Measurements from ENCODE around the gene ZNF546.
A peak's percentile ranks its signal among the peaks of the same experiment; 100 is the strongest.
"Not testable (repeated sequence)": the region's sequence is repeated elsewhere in the genome, so short reads cannot be mapped to it uniquely, and the experiment has no call there.

Gene ZNF546

GRCh38 chr19:39996811-39997637 is at the start of gene ZNF546:
Gene ZNF546 (plus strand): TSS chr19:39997060. CDS start chr19:39998327, 1,267 bp downstream.
- DNase-seq (ENCODE audit: low read depth in 3 of 3): peak; percentile 82 to 91 (median 85)

- DNase-seq (ENCODE audit: low read depth in 3 of 3): no peak
These were observed 47.7 kb upstream of the ZNF546 start for GRCh38 chr19:39949026-39949747.

- DNase-seq (ENCODE audit: low read depth in 3 of 3): no peak
These were observed 45.7 kb upstream of the ZNF546 start for GRCh38 chr19:39951065-39951650.

GRCh38 chr19:39951686-39952085 is 45.2 kb upstream of the ZNF546 start:
- no peak for DNase-seq (ENCODE audit: low read depth in 3 of 3)

- no peak for DNase-seq (ENCODE audit: low read depth in 3 of 3)
These were observed 42.9 kb upstream of the ZNF546 start for GRCh38 chr19:39953915-39954314.

- not testable (repeated sequence) for DNase-seq (ENCODE audit: low read depth in 3 of 3)
These were observed 39.0 kb upstream of the ZNF546 start for GRCh38 chr19:39957886-39958285.

- DNase-seq (ENCODE audit: low read depth in 3 of 3): not testable (repeated sequence)
These were observed 37.9 kb upstream of the ZNF546 start for GRCh38 chr19:39958942-39959341.

GRCh38 chr19:39959407-39959806 is 37.5 kb upstream of the ZNF546 start:
- not testable (repeated sequence) for DNase-seq (ENCODE audit: low read depth in 3 of 3)

- DNase-seq (ENCODE audit: low read depth in 3 of 3): no peak
These were observed 33.0 kb upstream of the ZNF546 start for GRCh38 chr19:39963898-39964297.

GRCh38 chr19:39966617-39967016 is 30.2 kb upstream of the ZNF546 start:
- no peak for DNase-seq (ENCODE audit: low read depth in 3 of 3)

GRCh38 chr19:39967561-39967960 is 29.3 kb upstream of the ZNF546 start:
- DNase-seq (ENCODE audit: low read depth in 3 of 3): no peak

GRCh38 chr19:39968789-39969188 is 28.1 kb upstream of the ZNF546 start:
- DNase-seq (ENCODE audit: low read depth in 3 of 3): no peak

GRCh38 chr19:39969266-39969665 is 27.6 kb upstream of the ZNF546 start:
- no peak for DNase-seq (ENCODE audit: low read depth in 3 of 3)

GRCh38 chr19:39969681-39970424 is 27.0 kb upstream of the ZNF546 start:
- no peak for DNase-seq (ENCODE audit: low read depth in 3 of 3)

- no peak for DNase-seq (ENCODE audit: low read depth in 3 of 3)
These were observed 26.5 kb upstream of the ZNF546 start for GRCh38 chr19:39970425-39970674.

GRCh38 chr19:39970675-39971379 is 26.0 kb upstream of the ZNF546 start, which contains the start of gene PSMC4:
Gene PSMC4 (plus strand): TSS chr19:39971165. CDS start chr19:39971203, 38 bp downstream.
- peak; percentile 96 to 98 (median 98) for DNase-seq (ENCODE audit: low read depth in 3 of 3)

GRCh38 chr19:39971380-39972035 is 25.4 kb upstream of the ZNF546 start:
- no peak for DNase-seq (ENCODE audit: low read depth in 3 of 3)

GRCh38 chr19:39974377-39975155 is 22.3 kb upstream of the ZNF546 start:
- no peak for DNase-seq (ENCODE audit: low read depth in 3 of 3)

- DNase-seq (ENCODE audit: low read depth in 3 of 3): no peak
These were observed 14.0 kb upstream of the ZNF546 start for GRCh38 chr19:39982883-39983282.

- DNase-seq (ENCODE audit: low read depth in 3 of 3): no peak
These were observed 13.1 kb upstream of the ZNF546 start for GRCh38 chr19:39983695-39984300.
